HG02610 (cell line): Measurements from ENCODE around the gene SLC9A3.

Experiments used
- ATAC-seq: cut with Tn5 transposase; IDR thresholded peaks from one replicate; pipeline ENCODE4 v1.9.1; 2021; ENCODE audit warnings: mild to moderate bottlenecking, moderate library complexity; ENCODE audit not compliant: unreplicated experiment

SLC9A3 gene

GRCh38 chr5:555058-555623, 30.9 kb upstream of the SLC9A3 start:
- no peak for ATAC-seq

DNA sequence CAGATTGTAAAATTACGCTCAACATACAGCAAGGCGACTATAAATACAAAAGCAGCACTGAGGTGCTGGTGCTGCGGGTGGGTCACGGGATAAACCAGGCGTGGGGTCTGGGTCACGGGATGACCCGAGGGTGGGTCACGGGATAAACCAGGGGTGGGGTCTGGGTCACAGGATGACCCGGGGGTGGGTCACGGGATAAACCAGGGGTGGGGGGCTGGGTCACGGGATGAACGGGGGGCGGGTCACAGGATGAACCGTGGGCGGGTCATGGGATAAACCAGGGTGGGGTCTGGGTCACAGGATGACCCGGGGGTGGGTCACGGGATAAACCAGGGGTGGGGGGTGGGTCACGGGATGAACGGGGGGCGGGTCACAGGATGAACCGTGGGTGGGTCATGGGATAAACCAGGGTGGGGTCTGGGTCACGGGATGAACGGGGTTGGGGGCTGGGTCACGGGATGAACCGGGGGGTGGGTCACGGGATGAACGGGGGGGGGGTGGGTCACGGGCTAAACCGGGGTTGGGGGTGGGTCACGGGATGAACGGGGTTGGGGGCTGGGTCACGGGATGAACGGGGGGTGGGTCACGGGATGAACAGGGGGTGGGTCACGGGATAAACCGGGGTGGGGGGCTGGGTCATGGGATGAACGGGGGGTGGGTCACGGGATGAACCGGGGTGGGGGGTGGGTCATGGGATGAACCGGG, 30.2 kb upstream of the SLC9A3 start:
- no peak for ATAC-seq

DNA sequence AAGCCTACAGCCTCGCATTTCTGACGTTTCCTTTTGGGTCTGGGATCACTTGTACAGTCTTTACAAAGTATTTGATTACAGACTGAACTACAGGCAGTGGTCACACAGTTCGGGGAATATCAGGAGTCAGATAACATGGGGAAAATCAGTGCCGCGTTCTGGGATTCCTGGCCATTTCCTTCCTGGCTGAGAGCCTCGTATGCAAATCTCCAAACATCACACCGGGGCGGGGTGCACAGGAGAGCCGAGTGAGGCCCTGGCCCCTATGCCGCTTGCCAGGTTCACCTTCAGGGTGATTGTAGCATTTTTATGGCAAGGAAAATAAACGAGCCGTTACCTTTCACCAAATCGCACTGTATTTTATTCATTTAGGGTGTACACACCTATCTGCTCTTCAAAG, 29.6 kb upstream of the SLC9A3 start:
- ATAC-seq: no peak

GRCh38 chr5:551406-551805, 27.2 kb upstream of the SLC9A3 start:
- ATAC-seq: no peak

GRCh38 chr5:549229-549628, 25.0 kb upstream of the SLC9A3 start:
- no peak for ATAC-seq

DNA sequence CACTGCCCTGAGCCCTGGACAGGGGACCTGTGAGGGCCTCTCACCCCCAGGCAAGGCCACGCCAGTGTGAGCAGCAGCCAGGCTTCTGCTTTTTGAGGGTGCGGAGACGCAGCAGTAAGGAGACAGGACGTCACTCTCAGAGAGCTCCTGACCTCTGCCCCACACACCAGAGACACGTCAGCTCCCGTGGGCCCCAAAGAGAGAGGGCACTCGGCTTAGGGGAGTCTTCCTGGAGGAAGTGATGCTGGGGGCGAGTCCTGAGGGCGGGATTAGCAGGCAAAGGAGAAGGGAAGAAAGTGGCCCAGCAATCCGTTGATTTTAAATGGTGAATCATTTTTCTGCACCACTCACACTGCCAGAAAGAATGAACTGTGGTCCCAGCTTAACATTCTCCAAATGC, 24.0 kb upstream of the SLC9A3 start:
- no peak for ATAC-seq

- ATAC-seq: no peak
Observed at GRCh38 chr5:547086-547924, 23.1 kb upstream of the SLC9A3 start.

- no peak for ATAC-seq
Observed at GRCh38 chr5:546376-546908, 22.2 kb upstream of the SLC9A3 start.

- ATAC-seq: no peak
Observed at GRCh38 chr5:545641-546375, 21.6 kb upstream of the SLC9A3 start.

- no peak for ATAC-seq
Observed at GRCh38 chr5:544675-545355, 20.6 kb upstream of the SLC9A3 start.

DNA sequence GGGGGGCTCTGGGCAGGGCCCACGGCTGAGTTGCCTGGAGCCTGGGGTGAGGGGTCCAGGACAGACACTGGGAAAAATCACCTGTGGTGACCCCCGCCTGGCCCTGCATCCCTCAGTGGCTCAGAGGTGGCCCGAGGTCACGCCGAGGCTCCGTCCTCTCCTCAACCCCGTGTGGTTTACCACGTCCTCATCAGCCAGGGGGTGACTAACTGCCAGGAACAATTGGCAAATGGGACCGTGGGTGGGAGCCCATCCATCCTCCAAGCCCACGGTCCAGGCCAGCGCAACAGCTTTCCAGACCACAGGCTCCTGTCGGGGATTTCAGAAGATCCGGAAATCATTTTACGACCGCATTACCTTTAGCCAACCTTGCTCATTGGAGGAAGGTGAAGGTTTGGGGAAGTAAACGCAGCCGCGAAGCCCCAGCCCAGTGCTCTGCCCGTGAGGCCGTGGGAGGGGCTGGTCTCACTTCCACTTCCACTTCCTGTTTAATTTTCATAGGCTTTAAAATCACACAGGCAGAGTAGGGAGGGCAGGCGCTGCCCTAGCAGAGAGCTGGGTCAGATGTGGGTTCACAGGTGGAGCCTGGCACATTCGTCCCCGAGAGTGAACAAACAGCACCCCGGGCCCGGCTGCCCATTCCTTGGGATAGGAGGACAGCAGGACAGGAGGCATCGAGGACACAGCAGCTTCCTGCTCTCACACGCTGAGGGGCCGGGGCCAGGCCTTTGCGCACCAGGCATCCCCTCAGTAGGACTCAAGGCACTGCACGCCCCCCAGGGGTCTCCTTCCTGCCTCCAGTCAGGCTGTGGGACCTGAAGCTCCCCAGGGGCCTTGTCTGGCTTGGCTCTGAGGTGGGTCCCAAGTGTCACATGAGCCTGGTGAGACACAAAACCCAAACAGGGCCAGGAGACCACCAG, 19.8 kb upstream of the SLC9A3 start:
- ATAC-seq: peak; percentile 84

GRCh38 chr5:543351-543750, 19.1 kb upstream of the SLC9A3 start:
- no peak for ATAC-seq

GRCh38 chr5:542319-543311, 18.4 kb upstream of the SLC9A3 start:
- ATAC-seq: no peak

DNA sequence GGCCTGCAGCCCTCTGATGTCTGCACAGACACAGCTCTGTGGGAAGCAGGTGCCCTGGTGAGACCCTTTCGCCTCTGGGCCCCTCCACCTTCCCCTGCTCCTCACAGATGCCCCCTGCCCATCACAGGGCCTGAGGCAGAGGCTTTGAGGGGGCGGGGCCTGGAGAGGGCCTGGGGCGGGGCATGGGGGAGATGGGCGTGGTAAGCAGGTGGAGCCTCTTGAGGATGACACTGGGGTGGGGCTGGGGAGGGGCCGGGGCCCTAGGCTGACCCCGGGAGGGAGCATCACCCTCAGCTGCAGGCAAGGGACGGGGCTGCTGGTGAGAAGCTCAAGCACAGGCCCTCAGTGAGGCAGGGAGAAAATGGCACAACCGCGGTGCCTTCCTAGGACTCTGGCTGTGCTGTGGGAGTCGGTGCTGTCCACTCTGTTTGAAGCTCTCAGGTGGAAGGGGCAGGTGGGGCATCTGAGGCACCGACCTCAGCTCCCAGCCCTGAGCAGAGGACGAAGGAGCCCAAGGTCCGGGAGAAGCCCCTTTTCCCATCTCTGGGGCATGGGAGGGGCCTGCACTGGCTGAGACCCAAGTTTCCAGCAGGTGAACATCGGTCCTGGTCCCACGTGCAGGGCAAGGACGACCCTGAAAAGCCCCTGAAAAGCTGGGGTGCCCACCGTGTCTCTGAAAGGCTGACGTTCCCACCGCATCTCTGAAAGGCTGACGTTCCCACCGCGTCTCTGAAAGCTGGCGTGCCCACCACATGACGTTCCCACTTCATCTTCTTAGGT, 17.5 kb upstream of the SLC9A3 start:
- ATAC-seq: no peak

GRCh38 chr5:540906-541538, 16.8 kb upstream of the SLC9A3 start:
- no peak for ATAC-seq

DNA sequence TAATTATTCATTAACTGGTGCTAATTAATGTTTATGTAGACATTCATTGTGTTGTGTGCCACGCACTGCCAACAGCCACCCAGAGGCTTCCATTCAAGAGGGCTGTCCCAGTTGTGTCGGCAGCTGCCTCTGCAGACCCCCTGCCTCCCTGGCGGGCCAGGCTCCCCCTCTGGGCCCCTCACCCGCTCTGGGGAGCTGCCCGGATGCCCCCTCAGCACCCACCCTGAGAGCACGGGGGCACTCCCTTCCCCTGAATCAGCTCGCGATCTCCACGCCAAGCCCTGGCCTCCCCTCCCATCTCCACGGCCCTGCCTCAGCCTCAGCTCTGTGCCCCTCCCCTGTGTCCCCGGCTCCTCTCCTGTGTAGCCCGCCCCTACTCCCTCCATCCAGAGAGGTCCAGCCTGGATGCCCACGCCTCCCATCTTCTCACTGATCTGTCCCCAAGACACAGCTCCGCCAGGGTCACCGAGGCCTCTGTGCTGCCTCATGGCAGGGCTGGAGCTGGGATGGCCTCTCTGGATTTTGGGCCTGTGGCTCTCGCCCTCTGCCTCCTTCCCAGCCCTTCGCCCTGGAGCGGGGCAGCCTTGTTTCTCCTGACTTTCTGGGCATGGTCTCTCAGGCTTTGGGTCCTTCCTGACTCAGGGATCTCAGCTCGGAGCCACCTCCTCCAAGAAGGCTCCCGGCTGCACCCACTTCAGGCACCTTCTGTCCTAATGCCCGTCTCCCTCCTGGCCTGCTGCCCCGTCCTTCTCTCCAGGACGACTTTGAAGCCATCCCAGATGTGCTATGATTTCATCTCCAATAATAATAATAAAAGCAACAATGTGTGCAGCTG, 16.0 kb upstream of the SLC9A3 start:
- no peak for ATAC-seq
